Forelimb muscle (tissue), 1 donor: ENCODE data around the gene NBAS. TPM values are rescaled to one million over a fixed set of nuclear protein-coding genes. Genes with fewer than 3 reads are reported as not detected.
"Not testable (repeated sequence)": the region's sequence is repeated elsewhere in the genome, so short reads cannot be mapped to it uniquely, and the experiment has no call there.

ENCODE experiments used
- DNase-seq: peaks from one replicate; pipeline ENCODE4 v3.0.0-alpha.2; 2013; ENCODE audit warnings: low read depth
- polyA plus RNA-seq: library from polyadenylated mRNA; unstranded; fragments of 120-200 nt; gene quantifications from one replicate; pipeline ENCODE4 v1.2.1, GENCODE V29; 2013; ENCODE audit not compliant: insufficient read length

NBAS gene
- polyA plus RNA-seq, 1 donor: 37.5 TPM

DNA sequence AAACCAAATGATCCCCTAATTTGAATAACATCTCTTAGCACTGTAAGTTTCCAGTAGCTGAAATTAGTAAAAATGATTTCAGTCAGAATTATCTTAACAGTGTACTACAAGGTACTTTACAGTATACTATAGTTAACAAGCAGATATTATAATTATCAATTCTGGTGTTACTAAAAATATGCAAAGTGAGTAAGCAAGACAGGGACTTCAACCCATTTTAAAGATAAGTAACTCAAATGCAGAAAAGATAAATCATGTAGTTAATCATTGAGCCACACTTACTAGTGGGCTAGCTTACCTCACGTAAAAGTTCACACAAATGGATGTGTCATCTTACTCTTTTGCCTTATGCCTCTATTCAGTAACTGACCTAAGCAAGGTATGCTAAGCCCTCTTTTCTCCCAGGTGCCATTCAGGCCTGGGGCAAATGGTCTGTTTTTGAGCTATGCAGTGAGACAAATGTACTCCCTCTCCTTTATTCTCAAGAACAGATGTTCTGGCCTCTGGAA lies 101.0 kb downstream of the NBAS start:
- no peak for DNase-seq

DNA sequence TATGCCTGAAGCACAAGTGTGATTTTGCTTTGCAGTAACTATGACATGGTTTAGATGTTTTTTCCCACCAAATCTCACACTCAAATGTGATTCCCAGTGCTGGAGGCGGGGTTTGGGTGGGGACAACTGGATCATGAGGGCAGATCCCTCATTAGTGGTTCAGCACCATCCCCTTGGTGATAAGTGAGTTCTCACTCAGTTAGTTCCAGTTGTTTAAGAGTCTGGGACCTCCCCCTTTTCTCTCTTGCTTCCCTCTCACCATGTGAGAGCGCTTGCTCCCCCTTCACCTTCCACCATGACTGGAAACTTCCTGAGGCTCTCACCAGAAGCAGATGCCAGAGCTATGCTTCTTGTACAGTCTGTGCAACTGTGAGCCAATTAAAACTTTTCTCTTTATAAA lies 102.9 kb downstream of the NBAS start:
- no peak for DNase-seq

DNA sequence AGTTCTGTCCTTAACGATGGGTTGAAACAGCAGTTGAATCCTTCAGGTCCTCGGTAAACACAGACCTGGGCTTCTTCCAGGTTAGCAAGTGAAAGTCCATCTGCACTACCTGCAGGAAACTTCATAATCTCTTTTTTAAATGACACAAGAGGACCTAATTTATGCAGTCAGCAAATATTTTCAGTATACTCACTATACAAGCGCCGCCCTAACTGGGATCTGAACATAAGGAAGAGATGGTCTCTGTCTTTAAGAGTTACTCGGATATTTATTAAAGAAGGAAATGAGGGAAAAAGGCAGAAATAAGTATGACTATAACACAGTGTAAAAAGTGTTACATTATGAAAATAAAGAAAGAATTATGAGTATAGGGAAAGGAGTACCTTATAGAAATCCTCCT lies 103.3 kb downstream of the NBAS start:
- DNase-seq: no peak

DNA sequence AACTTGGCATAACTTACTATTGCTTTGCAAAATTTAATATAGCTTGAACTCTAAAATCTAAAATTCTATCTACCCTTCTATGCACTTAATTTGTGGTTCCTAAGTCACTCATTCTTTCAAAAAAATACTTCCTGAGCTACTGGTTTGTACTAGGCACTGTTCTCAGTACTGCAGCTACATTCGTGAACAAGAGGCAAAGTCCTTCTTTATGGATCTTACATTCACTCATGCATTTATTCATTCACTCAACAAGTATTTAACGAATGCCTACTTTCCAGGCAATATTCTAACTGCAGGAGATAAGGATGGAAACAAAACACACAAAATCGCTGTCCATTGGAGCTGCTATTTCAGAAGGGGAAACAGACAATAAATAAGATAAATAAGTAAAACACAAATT lies 104.8 kb downstream of the NBAS start:
- no peak for DNase-seq

DNA sequence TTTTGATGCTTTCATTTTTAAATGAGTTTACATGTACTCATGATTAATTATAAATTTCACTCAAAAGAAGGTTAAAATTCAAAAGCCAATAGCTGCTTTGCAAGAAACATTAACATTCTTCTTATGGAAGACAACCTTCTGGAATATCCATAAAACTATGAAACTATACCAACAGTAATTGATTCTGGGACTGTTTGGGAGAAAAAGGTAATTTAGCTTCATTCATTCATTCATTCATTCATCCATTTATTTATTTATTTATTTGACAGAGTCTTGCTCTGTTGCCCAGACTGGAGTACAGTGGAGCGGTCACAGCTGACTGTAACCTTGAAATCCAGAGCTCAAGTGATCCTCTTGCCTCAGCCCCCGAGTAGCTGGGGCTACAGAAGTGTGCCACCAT lies 110.3 kb downstream of the NBAS start:
- DNase-seq: no peak

DNA sequence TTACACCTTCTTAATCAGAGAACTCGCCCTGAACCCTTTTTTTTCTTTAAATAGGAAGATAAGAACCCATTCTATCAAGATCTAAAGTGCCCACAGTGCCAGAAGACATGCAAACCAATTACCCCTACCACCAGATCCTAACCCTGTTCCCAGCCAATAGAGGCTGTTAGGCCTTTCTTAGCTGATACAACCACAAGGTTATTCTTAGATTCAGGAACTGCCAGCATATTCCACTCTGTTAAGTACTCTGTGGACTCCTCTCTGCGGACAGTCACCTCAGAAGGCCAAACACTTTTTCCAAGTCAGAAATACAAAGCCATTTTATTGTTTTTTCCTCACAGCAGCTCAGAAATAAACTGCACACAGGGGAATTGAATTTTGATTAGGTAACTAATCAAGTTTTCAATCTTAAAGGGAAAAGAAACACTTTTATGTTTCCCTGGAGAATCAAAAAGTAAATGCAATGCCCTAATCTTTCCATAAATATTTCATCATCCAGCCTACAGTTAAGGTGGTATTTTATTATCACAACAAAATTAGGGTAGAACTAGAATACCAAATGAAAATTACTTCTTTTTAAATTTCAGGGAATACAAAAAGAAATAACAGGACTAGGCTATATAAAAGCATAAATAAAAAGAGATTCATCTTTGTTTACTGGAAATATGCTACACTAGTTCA lies 111.4 kb downstream of the NBAS start:
- DNase-seq: no peak

DNA sequence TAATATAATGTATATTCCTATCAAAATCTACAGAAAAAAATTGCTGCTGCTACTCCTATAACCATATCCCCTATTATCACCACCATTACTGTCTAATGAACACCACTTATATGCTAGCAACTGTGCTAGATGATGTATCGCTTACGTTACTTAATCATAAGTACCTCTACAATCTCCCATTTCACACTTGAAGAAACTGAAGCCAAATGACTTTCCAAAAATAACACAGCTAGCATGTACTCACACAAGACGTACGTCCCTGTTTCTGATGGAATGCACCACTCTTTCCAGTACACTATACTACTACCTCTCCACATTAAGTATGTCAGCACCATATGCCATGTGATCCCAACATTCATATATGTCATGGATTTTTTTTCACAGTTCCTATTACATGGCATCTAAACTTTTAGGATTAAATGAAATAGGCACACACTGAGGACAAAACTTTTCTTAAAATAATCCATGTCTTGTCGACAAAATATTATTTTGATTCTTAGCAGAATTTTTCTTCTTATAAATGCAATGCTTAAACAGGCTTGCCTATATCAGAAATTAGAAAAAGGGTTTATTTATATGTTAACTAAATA lies 112.8 kb downstream of the NBAS start:
- DNase-seq: no peak

DNA sequence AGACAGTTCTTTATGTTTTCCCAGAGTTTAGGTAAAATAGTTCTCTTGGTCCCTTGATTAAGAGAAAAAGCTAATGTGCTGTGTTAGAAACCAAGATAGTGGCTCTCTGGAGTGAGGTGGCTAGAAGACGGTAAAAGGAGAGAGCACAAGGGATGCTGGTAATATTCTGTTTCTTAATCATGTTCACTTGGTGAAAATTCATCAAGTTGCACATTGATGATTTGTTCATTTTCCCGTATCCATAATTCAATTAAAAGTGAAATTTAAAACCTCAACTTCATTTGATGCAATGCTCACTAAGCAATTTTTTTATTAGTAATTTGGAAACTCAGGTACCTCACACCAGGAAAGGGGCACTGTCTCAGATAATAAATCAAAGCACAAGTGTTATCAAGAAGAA lies 113.8 kb downstream of the NBAS start:
- DNase-seq: no peak

DNA sequence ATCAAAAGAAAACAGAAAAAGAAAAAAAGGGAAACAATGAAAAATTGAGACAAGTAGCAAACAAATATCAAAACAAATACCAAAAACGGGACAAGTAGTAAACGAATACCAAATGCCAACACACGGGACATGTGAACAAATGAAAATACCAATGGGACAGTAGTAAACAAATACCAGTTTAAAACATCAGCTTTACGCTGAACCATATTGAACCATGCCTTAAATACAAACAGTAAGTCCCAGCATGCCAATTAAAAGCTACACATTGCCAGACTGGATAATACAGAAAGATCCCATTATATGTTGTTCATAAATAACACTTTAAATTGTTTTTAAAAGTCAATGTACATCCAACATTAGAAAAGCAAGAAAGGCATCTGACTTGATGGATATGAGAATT lies 114.2 kb downstream of the NBAS start:
- DNase-seq: no peak

DNA sequence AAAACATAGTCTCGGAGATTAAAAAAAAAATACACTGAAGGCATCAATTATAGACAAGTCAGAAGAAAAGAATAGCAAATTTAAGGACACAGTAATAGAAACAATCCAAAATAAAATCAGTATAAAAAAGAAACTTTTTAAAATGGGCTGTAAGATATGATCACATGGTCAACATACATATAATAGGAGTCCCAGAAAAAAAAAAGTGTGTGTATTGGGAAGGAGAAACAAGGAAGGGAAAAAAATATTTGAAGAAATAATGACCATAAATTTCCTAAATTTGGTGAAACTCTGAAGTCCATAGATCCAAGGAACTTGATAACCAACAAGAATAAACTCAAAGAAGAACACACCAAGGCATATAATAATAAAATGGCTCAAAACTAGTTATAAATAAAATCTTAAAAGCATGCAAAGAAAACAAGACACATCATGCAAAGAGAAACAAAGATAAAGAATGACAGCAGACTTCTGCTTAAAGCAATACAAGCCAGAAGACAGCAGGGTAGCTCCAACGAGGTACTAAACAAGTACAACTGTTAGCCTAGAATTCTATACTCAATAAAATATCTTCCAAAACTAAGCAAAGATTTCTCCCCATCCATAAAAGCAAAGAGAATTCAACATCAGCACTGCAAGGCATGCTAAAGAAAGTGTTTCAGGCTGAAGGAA lies 115.1 kb downstream of the NBAS start:
- no peak for DNase-seq

DNA sequence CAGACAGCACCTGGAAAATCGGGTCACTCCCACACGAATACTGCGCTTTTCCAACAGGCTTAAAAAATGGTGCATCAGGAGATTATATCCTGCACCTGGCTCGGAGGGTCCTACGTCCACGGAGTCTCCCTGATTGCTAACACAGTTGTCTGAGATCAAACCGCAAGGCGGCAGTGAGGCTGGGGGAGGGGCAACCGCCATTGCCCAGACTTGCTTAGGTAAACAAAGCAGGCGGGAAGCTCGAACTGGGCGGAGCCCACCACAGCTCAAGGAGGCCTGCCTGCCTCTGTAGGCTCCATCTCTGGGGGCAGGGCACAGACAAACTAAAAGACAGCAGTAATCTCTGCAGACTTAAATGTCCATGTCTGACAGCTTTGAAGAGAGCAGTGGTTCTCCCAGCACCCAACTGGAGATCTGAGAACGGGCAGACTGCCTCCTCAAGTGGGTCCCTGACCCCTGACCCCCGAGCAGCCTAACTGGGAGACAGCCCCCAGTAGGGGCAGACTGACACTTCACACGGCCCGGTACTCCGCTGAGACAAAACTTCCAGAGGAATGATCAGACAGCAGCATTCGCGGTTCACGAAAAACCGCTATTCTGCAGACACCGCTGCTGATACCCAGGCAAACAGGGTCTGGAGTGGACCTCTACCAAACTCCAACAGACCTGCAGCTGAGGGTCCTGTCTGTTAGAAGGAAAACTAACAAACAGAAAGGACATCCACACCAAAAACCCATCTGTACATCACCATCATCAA lies 121.2 kb downstream of the NBAS start:
- DNase-seq: not testable (repeated sequence)

DNA sequence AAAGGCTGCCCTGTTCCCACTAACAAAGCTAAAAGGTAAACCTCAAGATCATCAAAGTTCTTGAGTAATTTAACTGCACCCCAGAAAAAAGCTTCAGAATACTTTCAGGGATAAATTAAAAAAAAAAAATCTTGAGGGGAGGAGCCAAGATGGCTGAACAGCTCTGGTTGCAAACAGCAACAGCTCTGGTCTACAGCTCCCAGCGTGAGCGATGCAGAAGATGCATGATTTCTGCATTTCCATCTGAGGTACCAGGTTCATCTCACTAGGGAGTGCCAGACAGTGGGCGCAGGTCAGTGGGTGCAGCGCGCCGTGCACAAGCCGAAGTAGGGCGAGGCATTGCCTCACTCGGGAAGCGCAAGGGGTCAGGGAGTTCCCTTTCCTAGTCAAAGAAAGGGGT lies 121.8 kb downstream of the NBAS start:
- not testable (repeated sequence) for DNase-seq

DNA sequence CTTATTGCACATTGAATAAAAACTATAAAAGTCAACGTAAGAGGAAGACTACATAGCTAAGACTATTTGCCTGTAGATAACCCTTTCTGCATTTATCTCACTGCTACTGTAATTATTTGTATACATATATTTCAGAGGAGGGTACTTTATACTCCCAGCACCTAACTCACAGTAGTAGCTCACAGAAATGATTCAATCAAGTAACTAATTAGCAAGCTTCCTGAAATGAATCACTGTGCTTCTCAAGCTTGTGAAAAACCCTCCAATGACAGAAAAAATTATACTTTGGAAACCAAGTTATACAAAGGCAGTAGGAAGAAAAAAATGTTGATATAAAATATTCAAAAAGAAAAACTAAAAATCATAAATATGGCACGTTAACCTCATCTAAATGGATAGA lies 124.9 kb downstream of the NBAS start:
- DNase-seq: no peak

DNA sequence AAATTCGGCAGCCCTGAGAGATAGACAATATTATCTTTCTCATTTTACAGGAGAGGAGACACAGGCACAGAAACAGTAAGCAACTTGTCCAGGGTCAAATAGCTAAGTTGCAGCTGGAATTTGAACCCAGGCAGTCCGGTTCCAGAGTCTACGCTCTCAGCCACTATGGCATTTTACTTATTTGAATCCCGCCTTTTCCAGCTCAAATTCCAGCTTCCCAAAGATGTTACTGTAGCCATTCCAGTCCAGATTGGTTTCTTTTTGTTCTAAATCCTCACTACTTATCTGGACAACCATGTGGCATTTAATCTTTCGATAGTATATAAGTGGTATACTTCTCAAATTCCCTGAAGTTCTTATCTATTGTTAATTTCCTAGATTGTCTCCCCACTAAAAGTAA lies 125.7 kb downstream of the NBAS start:
- no peak for DNase-seq

DNA sequence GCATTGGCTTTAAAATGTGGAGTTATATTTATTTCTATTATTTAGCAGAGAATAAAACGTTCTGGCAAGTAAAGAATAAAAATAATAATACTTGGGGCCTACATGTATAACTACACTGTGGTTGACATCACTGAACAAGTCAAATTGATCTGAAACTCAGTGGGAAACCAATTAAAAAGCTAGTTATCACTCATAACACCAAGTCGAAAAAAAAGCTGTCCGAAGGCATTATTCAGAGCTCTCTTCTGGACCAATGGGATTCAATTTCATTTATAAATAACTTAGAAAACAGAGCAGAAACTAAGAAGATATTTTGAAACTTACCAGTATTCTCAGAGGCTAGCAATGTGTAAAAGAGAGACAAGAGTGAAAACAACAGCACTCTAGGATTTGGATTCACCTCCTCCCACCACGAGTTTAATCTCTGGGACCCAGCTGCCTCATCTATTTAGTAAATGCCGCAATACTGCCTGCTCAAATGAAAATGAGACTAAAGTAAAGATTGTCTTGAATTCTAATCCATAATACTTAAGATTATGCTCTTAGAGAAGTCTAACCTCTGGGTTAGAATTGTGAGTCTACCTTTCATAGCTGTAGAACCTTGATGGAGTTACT lies 128.4 kb downstream of the NBAS start:
- DNase-seq: no peak

DNA sequence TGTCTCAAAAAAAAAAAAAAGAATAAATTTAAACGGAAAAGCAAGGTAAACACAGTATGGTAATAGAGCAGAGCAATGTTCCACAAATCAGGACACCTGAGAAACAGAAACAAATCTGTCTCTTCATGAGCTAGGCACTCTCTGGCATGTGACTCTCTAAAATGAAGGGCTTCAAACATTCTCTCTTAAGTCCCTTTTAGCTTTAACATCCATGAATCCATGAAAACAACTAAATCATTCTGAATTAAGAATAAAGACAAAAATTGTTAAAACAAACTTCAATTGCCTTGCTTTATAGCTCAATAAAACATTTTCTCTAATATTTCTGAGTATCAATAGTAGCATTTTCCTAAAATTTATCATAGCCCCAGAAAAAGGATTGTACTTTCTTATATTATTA lies 132.1 kb downstream of the NBAS start:
- DNase-seq: no peak

DNA sequence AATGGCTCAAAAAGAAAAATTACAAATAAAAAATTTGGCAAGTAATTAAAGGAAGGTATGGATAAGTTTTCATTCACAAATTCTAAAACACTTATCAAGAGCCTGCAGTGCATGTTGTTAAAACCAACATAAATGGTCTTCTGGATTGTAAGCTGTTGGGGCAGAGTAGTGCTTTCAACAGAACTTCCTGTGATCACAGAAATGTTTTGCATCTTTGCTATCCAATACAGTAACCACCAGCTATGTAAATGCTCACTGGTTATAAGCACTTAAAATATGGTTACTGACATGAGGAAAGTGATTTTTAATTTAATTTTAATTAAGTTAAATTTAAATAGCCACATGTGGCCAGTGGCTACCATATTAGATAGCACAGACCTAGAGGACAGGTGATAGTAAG lies 133.1 kb downstream of the NBAS start:
- DNase-seq: no peak

DNA sequence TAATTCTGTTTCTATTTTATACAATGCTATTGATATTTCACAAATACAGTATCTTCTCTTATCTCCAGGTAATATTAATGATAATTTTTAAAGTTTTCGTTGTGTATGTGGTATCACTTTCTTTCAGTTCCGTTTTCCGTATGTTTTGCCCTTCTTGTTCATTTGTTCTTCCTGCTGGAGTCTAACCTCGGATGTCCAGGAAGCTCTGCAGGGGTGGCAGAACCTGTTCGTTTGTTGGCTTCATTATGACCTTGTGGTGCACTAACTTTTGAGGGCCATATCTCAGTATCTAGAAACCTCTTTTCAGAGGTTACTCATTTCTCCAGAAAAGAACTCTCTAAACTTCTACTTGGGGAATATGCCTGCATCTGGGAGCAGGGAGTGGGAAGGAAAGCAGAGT lies 134.5 kb downstream of the NBAS start:
- DNase-seq: no peak

DNA sequence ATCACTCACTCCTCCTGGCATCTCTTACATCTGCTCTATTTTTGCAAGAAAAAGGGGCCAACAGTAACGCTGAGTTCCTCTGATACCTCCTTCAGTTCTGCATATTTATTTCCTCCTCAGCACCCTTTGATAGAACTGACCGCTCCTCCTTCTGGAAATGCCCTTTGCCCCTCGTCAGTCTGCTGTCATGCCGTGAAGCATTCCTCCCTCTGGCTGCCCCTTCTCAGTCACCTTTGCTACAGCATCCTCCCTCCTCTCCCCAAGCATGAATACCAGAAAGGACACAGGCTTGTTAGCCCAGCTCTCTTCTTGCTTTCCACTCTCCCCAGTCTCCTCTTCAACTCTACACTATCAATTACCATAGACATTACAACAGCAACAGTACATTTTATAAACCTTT lies 135.4 kb downstream of the NBAS start:
- DNase-seq: no peak

DNA sequence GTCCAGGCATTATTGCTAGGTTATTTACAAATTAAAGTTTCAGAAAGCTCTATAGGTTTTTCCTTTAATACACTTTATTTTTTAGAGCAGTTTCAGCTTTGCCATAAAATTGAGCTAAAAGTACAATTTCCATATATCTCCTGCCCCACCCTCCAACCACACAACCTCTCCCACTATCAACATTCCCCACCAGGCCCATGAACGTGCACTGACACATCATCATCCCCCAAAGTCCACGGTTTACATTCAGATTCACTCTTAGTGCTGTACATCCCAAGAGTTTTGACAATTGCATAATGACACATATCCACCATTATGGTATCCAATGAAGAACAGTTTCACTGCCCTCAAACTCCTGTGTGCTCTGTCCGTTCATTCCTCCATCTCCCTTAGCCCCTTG lies 139.4 kb downstream of the NBAS start:
- DNase-seq: no peak

DNA sequence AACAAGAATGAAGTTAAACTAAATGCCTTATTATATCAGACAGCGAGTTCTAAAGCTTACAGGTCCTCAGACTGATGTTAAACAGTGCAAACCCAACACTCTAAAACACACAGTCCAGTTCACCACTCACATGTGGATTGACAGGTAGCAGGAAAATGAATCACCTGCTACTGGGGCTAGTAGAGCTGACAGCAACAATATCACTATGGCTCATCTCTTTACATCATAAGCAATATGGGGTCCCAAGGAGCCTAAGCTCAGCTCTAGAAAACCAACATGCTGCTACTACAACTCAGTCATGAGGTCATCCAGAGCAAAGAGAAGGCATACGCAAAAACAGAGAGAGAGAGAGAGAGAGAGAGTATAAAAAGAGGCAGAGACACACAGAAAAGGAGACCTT lies 145.4 kb downstream of the NBAS start:
- no peak for DNase-seq

DNA sequence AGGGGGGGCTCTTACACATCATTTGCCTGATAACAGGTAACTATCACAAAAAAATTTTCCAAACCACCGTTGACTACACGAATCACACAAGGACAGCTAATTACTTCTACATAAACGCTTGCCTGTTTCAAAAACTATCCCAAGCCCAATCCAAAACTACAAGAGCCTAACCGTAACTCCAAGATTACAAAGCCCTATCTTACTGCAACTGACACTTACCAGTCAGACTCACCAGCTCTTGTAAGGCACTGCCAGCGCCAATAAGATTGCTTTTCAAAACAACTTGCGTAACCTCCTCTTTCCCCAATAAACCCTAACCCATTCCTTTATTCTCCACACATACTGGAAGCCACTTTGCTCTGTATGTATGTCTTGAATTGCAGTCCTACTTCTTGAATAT lies 148.4 kb downstream of the NBAS start:
- DNase-seq: no peak
